ENCODE measurements around the gene MVK. TPM values are rescaled to one million over a fixed set of nuclear protein-coding genes. Genes with fewer than 3 reads are reported as not detected.

Gene MVK
- total and polyA plus RNA-seq, 2 of the 4 experiments (the other 2 are of a cell fraction) = 6.6 to 11.5 TPM

- Histone ChIP-seq H3K9me1 (ENCODE audit: insufficient read depth, low read length) (no peaks in the 10 kb centered on the region), H2BK20ac (ENCODE audit: low read depth, low read length) (no peak overlapping the region), H3K79me1 (ENCODE audit: low read depth in 1 of 2, low read length in 2 of 2) (no peaks in the 10 kb centered on the region), H2AFZ (replicated peaks; ENCODE audit: low read length, poor library complexity) (no peak overlapping the region), H2BK120ac (ENCODE audit: low read depth, low read length) (no peak overlapping the region), H3K4me3 (ENCODE audit: insufficient read depth, low read depth, low read length) (no peak overlapping the region), H2AK5ac (ENCODE audit: low read depth, low read length) (no peak overlapping the region), H2AK9ac (replicated peaks; ENCODE audit: low read depth, low read length, poor library complexity) (no peak overlapping the region), H2BK5ac (ENCODE audit: low read depth, low read length, poor library complexity, severe bottlenecking) (no peak overlapping the region), H3K4me1 (ENCODE audit: control insufficient read depth, insufficient read depth, low read length) (no peaks in the 10 kb centered on the region), H3K4ac (ENCODE audit: low read depth, low read length) (no peak overlapping the region), H3K27me3 (ENCODE audit: control insufficient read depth, insufficient read depth, low read length) (peaks cover 65% of the 10 kb centered on the region), H3K14ac (replicated peaks; ENCODE audit: low read depth, low read length) (no peak overlapping the region), H4K20me1 (ENCODE audit: insufficient read depth, low read length) (no peaks in the 10 kb centered on the region), H4K5ac (ENCODE audit: low read depth, low read length) (no peak overlapping the region), H3K18ac (ENCODE audit: low read depth, low read length) (no peak overlapping the region), H3K9me3 (ENCODE audit: control insufficient read depth, insufficient read depth, low read length) (no peaks in the 10 kb centered on the region; the same call in 1 of the 2 replicates), H3K9ac (ENCODE audit: low read depth, low read length) (no peak overlapping the region), H3K27ac (ENCODE audit: insufficient read depth, low read length) (no peak overlapping the region), H4K8ac (ENCODE audit: low read depth in 2 of 2, low read length in 2 of 2) (no peak overlapping the region), H3K56ac (ENCODE audit: extremely low read depth, insufficient read depth, low read length) (no peak overlapping the region), H3K23ac (ENCODE audit: low read depth, low read length) (no peak overlapping the region; the same call in 1 of the 2 replicates), H3K36me3 (ENCODE audit: control insufficient read depth, insufficient read depth, low read length) (no peaks in the 10 kb centered on the region), H4K91ac (ENCODE audit: insufficient read depth, low read depth, low read length) (no peak overlapping the region), H2BK15ac (ENCODE audit: low read depth, low read length) (no peak overlapping the region), H3K4me2 (ENCODE audit: low read depth, low read length) (no peak overlapping the region)
- ChIA-PET POLR2A (ENCODE audit: unreplicated experiment) (no interaction called here), CTCF (no interaction called here)
- in situ Hi-C loops (cut with MboI; ENCODE audit: low sequenced_read_pairs) = no loop called here
- dilution Hi-C loops (cut with HindIII; ENCODE audit: low sequenced_read_pairs, unreplicated experiment) = no loop called here
- intact Hi-C loops (cut with micrococcal nuclease) = no loop called here
- 100% methylated on average over 1 of the region's 4 CpGs; no CpG with 5 or more reads in 1 of the 2 experiments for WGBS, 2 experiments (ENCODE audit: extremely low coverage in 2 of 2, insufficient read length in 1 of 2)
- BruUV-seq (replicated peaks) = no TSS peak
- TF ChIP-seq NFE2L2 (IDR thresholded peaks at IDR 0.05; ENCODE audit: low read depth, low read length) = no peak
- TF ChIP-seq USF2 (IDR thresholded peaks at IDR 0.05; ENCODE audit: low read depth, low read length) = no peak
- no peak for TF ChIP-seq RAD21 (IDR thresholded peaks at IDR 0.05; ENCODE audit: low read length)
- ATAC-seq (ENCODE audit: low read depth) (no peak), DNase-seq (no peak)
Measured at GRCh38 chr12:109610523-109610922, 36.9 kb downstream of the MVK start.
